ENCODE results near the gene C13orf46.

GRCh38 chr13:113992276-113993005, 18.6 kb upstream of the C13orf46 start:
- TF ChIP-seq CTCF (conservative IDR thresholded peaks at IDR 0.05; ENCODE audit: low read length) (no peak), EZH2phosphoT487 (IDR thresholded peaks at IDR 0.05; ENCODE audit: borderline replicate concordance, low read depth, low read length) (no peak)

Measured in OCI-LY7 (cell line).